Thyroid gland (tissue), 4 donors: ENCODE data around the gene BAIAP3. TPM values are rescaled to one million over a fixed set of nuclear protein-coding genes. Genes with fewer than 3 reads are reported as not detected.
"Not testable (repeated sequence)": the region's sequence is repeated elsewhere in the genome, so short reads cannot be mapped to it uniquely, and the experiment has no call there.

Experiments used
- DNase-seq, 2 donors: peaks; one replicate each; pipeline ENCODE4 v3.0.0-alpha.2; 2019
- H3K27ac ChIP-seq, 3 donors: fragments of 200-600 bp; sonication (generic); 1 replicate in 2 of 3; 2 replicates in 1 of 3; pipeline ENCODE4 v1.5.1; 2016 to 2019; ENCODE audit warnings: mild to moderate bottlenecking in 1 of 3, moderate library complexity in 1 of 3
- H3K27me3 ChIP-seq: fragments of 200-600 bp; sonication (generic); one replicate; pipeline ENCODE4 v1.5.1; 2019
- H3K36me3 ChIP-seq, 2 donors: fragments of 200-600 bp; sonication (generic); one replicate each; pipeline ENCODE4 v1.5.1; 2016 to 2019
- H3K4me1 ChIP-seq, 2 donors: fragments of 200-600 bp; sonication (generic); one replicate each; pipeline ENCODE4 v1.5.1; 2017 to 2019
- H3K4me3 ChIP-seq, 3 donors: fragments of 200-600 bp; sonication (generic); replicated peaks in 1 of 3; 1 replicate in 2 of 3; 2 replicates in 1 of 3; pipeline ENCODE4 v1.5.1; 2016; ENCODE audit warnings: mild to moderate bottlenecking in 1 of 3
- H3K9me3 ChIP-seq: fragments of 200-600 bp; sonication (generic); one replicate; pipeline ENCODE4 v1.5.1; 2017
- CTCF ChIP-seq, 6 experiments: fragments of 200-600 bp in 3 of 6; fragments of 450-650 bp in 3 of 6; sonication (generic) in 3 of 6; IDR thresholded peaks; one replicate each; pipeline ENCODE4 v1.5.1; 2016 to 2019; ENCODE audit warnings: antibody characterized with exemption in 6 of 6, mild to moderate bottlenecking in 2 of 6, inconsistent platforms in 1 of 6, moderate library complexity in 1 of 6
- POLR2A ChIP-seq, 2 donors: fragments of 450-650 bp; IDR thresholded peaks; one replicate each; pipeline ENCODE4 v1.6.1; 2017; ENCODE audit warnings: antibody characterized with exemption in 2 of 2, mild to moderate bottlenecking in 2 of 2, moderate library complexity in 1 of 2
- WGBS, 2 donors: methylation state at CpG; one replicate each; pipeline ENCODE4 v1.1.5; 2017; 5-methylcytosine and 5-hydroxymethylcytosine counted together
- intact Hi-C: fragments of 100-400 bp; cut with DNase I; formaldehyde crosslinking; loops from one replicate; pipeline ENCODE4 v1.15.1; 2023
- total RNA-seq, 4 donors: library from RNA; depleted of rRNA; stranded (reverse); fragments of >200 nt; gene quantifications; one replicate each; pipeline ENCODE4 v1.2.3, GENCODE V29; 2016

BAIAP3 gene
- total RNA-seq, 4 donors from 2014 or later, result 0.45 to 3.0 (median 1.6) TPM

GRCh38 chr16:1295465-1295864, 38.0 kb upstream of the BAIAP3 start:
- Histone ChIP-seq H3K36me3 (no peaks in the 10 kb centered on the region), H3K4me3 (no peak overlapping the region), H3K4me1 (peaks cover 3 to 12% of the 10 kb centered on the region in 2 donors), H3K27ac (no peak overlapping the region), H3K9me3 (no peaks in the 10 kb centered on the region), H3K27me3 (no peaks in the 10 kb centered on the region)
- no peak for DNase-seq
- intact Hi-C loops, result no loop called here
- WGBS, 2 donors, result 58 to 63% methylated on average over 5 of the region's 5 CpGs
- TF ChIP-seq CTCF (IDR thresholded peaks at IDR 0.05), result no peak
- no peak for TF ChIP-seq POLR2A (IDR thresholded peaks at IDR 0.05)

GRCh38 chr16:1296688-1297017, 36.8 kb upstream of the BAIAP3 start:
- WGBS, 2 donors, result 80 to 86% methylated on average over 8 of the region's 8 CpGs
- H3K27ac ChIP-seq, result peak overlapping the region; percentile 48 to 84 (median 50)

GRCh38 chr16:1297018-1297696, 36.3 kb upstream of the BAIAP3 start:
- Histone ChIP-seq H3K4me1 (peaks cover 9 to 21% of the 10 kb centered on the region in 2 donors), H3K4me3 (no peak overlapping the region), H3K9me3 (no peaks in the 10 kb centered on the region), H3K27me3 (no peaks in the 10 kb centered on the region), H3K36me3 (no peaks in the 10 kb centered on the region), H3K27ac (peak overlapping the region; percentile 48 to 84 (median 50))
- TF ChIP-seq POLR2A (IDR thresholded peaks at IDR 0.05) (no peak), CTCF (IDR thresholded peaks at IDR 0.05) (no peak)
- intact Hi-C loops, result no loop called here
- 26 to 33% methylated on average over 6 of the region's 6 CpGs for WGBS, 2 donors
- peak; percentile 50 to 69 for DNase-seq

More at GRCh38 chr16:1296688-1297017, 36.8 kb upstream of the BAIAP3 start:
- intact Hi-C loops, H3K9me3 ChIP-seq, H3K4me3 ChIP-seq, H3K27me3 ChIP-seq, H3K36me3 ChIP-seq, DNase-seq: not testable (repeated sequence)
- H3K4me1 ChIP-seq, result peaks cover 9 to 21% of the 10 kb centered on the region in 2 donors

- intact Hi-C loops, result no loop called here
- Histone ChIP-seq H3K4me1 (peaks cover 9 to 21% of the 10 kb centered on the region in 2 donors), H3K9me3 (no peaks in the 10 kb centered on the region), H3K27me3 (no peaks in the 10 kb centered on the region), H3K27ac (no peak overlapping the region), H3K36me3 (no peaks in the 10 kb centered on the region), H3K4me3 (no peak overlapping the region)
- DNase-seq, result peak; percentile 37 to 47
- TF ChIP-seq CTCF (IDR thresholded peaks at IDR 0.05) (no peak), POLR2A (IDR thresholded peaks at IDR 0.05) (no peak)
- WGBS, 2 donors, result 46 to 48% methylated on average over 14 of the region's 14 CpGs
Measured at GRCh38 chr16:1298406-1298805, 35.0 kb upstream of the BAIAP3 start.

- TF ChIP-seq POLR2A (IDR thresholded peaks at IDR 0.05) (no peak), CTCF (IDR thresholded peaks at IDR 0.05) (no peak)
Measured at GRCh38 chr16:1299012-1299867, 34.2 kb upstream of the BAIAP3 start.

More at GRCh38 chr16:1299012-1299867, 34.2 kb upstream of the BAIAP3 start:
- WGBS, 2 donors, result 69 to 75% methylated on average over 28 of the region's 31 CpGs
- peaks cover 9 to 21% of the 10 kb centered on the region in 2 donors for H3K4me1 ChIP-seq
- no peak overlapping the region for H3K4me3 ChIP-seq
- no peaks in the 10 kb centered on the region for H3K36me3 ChIP-seq
- peak; percentile 19 to 41 for DNase-seq
- intact Hi-C loops, result no loop called here
- H3K9me3 ChIP-seq, result no peaks in the 10 kb centered on the region
- no peak overlapping the region for H3K27ac ChIP-seq
- H3K27me3 ChIP-seq, result no peaks in the 10 kb centered on the region
